GM12878 (cell line): ENCODE measurements around the gene MEGF11. TPM values are rescaled to one million over a fixed set of nuclear protein-coding genes. Genes with fewer than 3 reads are reported as not detected.
"Not testable (repeated sequence)": the region's sequence is repeated elsewhere in the genome, so short reads cannot be mapped to it uniquely, and the experiment has no call there.

Source experiments
- ATAC-seq: fragments of 200-7000 bp; cut with Tn5 transposase; 3 replicates; pipeline ENCODE4 v1.9.1; 2020; ENCODE audit warnings: mild to moderate bottlenecking, moderate library complexity
- BruUV-seq: library from RNA; stranded (reverse); fragments of 400-500 nt; replicated peaks from 2 replicates; lab custom pipeline; 2021; lab: Mats Ljungman, UMichigan
- CTCF ChIA-PET: fragments of 300-600 bp; sonication (Branson Sonifier 250); formaldehyde crosslinking; extraction: SDS; loops from one replicate; lab custom pipeline; 2021; ENCODE audit warnings: inconsistent platforms; lab: Yijun Ruan, JAX
- POLR2A ChIA-PET: fragments of 350-600 bp; formaldehyde crosslinking; extraction: SDS; loops from one replicate; lab custom pipeline; 2021; ENCODE audit warnings: inconsistent platforms; lab: Charles Lee
- RAD21 ChIA-PET: fragments of 300-600 bp; sonication (Branson Sonifier 250); formaldehyde crosslinking; loops from one replicate; lab custom pipeline; 2023; ENCODE audit warnings: antibody characterized with exemption; ENCODE audit not compliant: unreplicated experiment; lab: Charles Lee
- SMC1A ChIA-PET: fragments of 300-600 bp; sonication (Branson Sonifier 250); formaldehyde crosslinking; loops from one replicate; lab custom pipeline; 2023; ENCODE audit not compliant: unreplicated experiment, uncharacterized antibody; lab: Charles Lee
- DNase-seq: peaks from one replicate; pipeline ENCODE4 v3.0.0-alpha.2; 2011; ENCODE audit warnings: low read depth, low spot score
- FAIRE-seq: peaks from 3 replicates; lab custom pipeline; 2011; peaks lifted over from hg19 to GRCh38; lab: Jason Lieb, UNC
- H2AFZ ChIP-seq: 2 replicates; pipeline ENCODE4 v1.6.0; 2011; ENCODE audit warnings: low read depth, low read length, control low read depth; ENCODE audit not compliant: control insufficient read depth
- H3K27ac ChIP-seq: 2 replicates; pipeline ENCODE4 v1.5.1; 2011; ENCODE audit warnings: control low read depth; ENCODE audit not compliant: control insufficient read depth, insufficient read depth
- H3K27me3 ChIP-seq, 2 experiments: replicated peaks in 1 of 2; 2 replicates each; pipeline versions ENCODE4 v1.6.0 to v1.6.1; 2011; ENCODE audit warnings: low read length in 1 of 2; ENCODE audit not compliant: control insufficient read depth in 2 of 2, insufficient read depth in 2 of 2
- H3K36me3 ChIP-seq, 2 experiments: 2 replicates each; pipeline ENCODE4 v1.5.1; 2011; ENCODE audit warnings: low read length in 1 of 2; ENCODE audit not compliant: control insufficient read depth in 2 of 2, insufficient read depth in 2 of 2
- H3K4me1 ChIP-seq: 2 replicates; pipeline ENCODE4 v1.6.1; 2011; ENCODE audit warnings: mild to moderate bottlenecking, low read length, moderate library complexity, mixed read lengths; ENCODE audit not compliant: control insufficient read depth, insufficient read depth
- H3K4me2 ChIP-seq: 2 replicates; pipeline ENCODE4 v1.6.0; 2011; ENCODE audit warnings: control low read depth; ENCODE audit not compliant: control insufficient read depth, insufficient read depth
- H3K4me3 ChIP-seq: fragments of 200-600 bp; sonication (generic); 2 replicates; pipeline ENCODE4 v1.5.1; 2016
- H3K79me2 ChIP-seq: 2 replicates; pipeline ENCODE4 v1.6.0; 2011; ENCODE audit warnings: low read length; ENCODE audit not compliant: control insufficient read depth, insufficient read depth
- H3K9ac ChIP-seq: 2 replicates; pipeline ENCODE4 v1.8.0; 2011; ENCODE audit warnings: low read length, control low read depth, mixed read lengths; ENCODE audit not compliant: control insufficient read depth, insufficient read depth
- H3K9me3 ChIP-seq: replicated peaks from 3 replicates; pipeline ENCODE4 v1.5.1; 2011; ENCODE audit warnings: mild to moderate bottlenecking, low read length; ENCODE audit not compliant: control insufficient read depth, insufficient read depth
- H4K20me1 ChIP-seq: 2 replicates; pipeline ENCODE4 v1.6.0; 2011; ENCODE audit not compliant: control insufficient read depth, insufficient read depth
- BHLHE40 ChIP-seq, 2 experiments: fragments of 450-650 bp in 1 of 2; IDR thresholded peaks; 2 replicates each; pipeline ENCODE4 v1.6.1; 2011 to 2017; ENCODE audit warnings: low read depth in 2 of 2, borderline replicate concordance in 1 of 2, improper control_type of control experiment in 1 of 2, low read length in 1 of 2, mild to moderate bottlenecking in 1 of 2
- E2F8 ChIP-seq: fragments of 450-650 bp; IDR thresholded peaks from 2 replicates; pipeline ENCODE4 v1.6.1; 2018; ENCODE audit warnings: mild to moderate bottlenecking, low read depth, moderate library complexity; ENCODE audit not compliant: partially characterized antibody
- ZSCAN29 ChIP-seq: fragments of 450-650 bp; IDR thresholded peaks from 2 replicates; pipeline ENCODE4 v1.6.1; 2017; ENCODE audit warnings: mild to moderate bottlenecking, moderate library complexity
- WGBS: methylation state at CpG from one replicate; pipeline ENCODE4 v1.1.6; 2016; ENCODE audit warnings: low lambda C conversion rate; ENCODE audit not compliant: insufficient replicate concordance, insufficient coverage; ENCODE audit errors: missing lambda C conversion rate; 5-methylcytosine and 5-hydroxymethylcytosine counted together
- in situ Hi-C: fragments of 300-500 bp; cut with MboI; formaldehyde crosslinking; loops from 9 replicates; pipeline ENCODE4 v1.14.3; 2018; ENCODE audit warnings: mixed read lengths
- intact Hi-C: fragments of 100-400 bp; cut with micrococcal nuclease; formaldehyde crosslinking; loops from one replicate; pipeline ENCODE4 v1.14.2; 2022; ENCODE audit not compliant: unreplicated experiment
- polyA plus RNA-seq, 11 experiments: library from polyadenylated mRNA; depleted of rRNA in 4 of 11; unstranded in 6 of 11; stranded (reverse) in 5 of 11; fragments of >200 nt; fragmentation: Nextera tagmentation in 4 of 11; fragmentation: Illumina TruSeq in 1 of 11; extraction: Ambion mirVana in 4 of 11; extraction: Trizol in 1 of 11; gene quantifications; 1 replicate in 1 of 11; 2 replicates in 10 of 11; pipeline versions ENCODE4 v1.2.1 to v1.2.3, GENCODE V29; 2011 to 2016; ENCODE audit warnings: inconsistent platforms in 2 of 11, missing spikeins in 2 of 11, low read depth in 1 of 11
- total RNA-seq, 4 experiments: library from RNA; depleted of rRNA in 3 of 4; stranded (reverse); fragments of >200 nt in 3 of 4; fragmentation: Illumina TruSeq in 1 of 4; extraction: Trizol in 1 of 4; gene quantifications; 2 replicates each; pipeline versions ENCODE4 v1.2.1 to v1.2.3, GENCODE V29; 2013 to 2021

The MEGF11 gene
- total and polyA plus RNA-seq, 10 of the 15 experiments (the other 5 are each of a cell fraction or from before 2014, with no cell fraction given) = 0.03 to 1.7 (median 0.49) TPM

- TF ChIP-seq E2F8 (no peak), ZSCAN29 (no peak), BHLHE40 (IDR thresholded peaks at IDR 0.05; ENCODE audit: borderline replicate concordance in 1 of 2, low read depth in 2 of 2, low read length in 1 of 2) (no peak)
Observed at GRCh38 chr15:66246937-66247336, 6.6 kb downstream of the MEGF11 start (continued).

- CTCF ChIA-PET, H3K4me3 ChIP-seq, H2AFZ ChIP-seq, H3K9ac ChIP-seq, FAIRE-seq, BruUV-seq, H3K27me3 ChIP-seq, intact Hi-C loops, H3K9me3 ChIP-seq, H4K20me1 ChIP-seq, in situ Hi-C loops, H3K27ac ChIP-seq, RAD21 ChIA-PET, H3K36me3 ChIP-seq, POLR2A ChIA-PET, H3K4me2 ChIP-seq, H3K4me1 ChIP-seq, DNase-seq, SMC1A ChIA-PET, H3K79me2 ChIP-seq, ATAC-seq: not testable (repeated sequence)
- whole genome bisulfite sequencing = 12% methylated on average over 5 of the region's 5 CpGs
Observed at GRCh38 chr15:66245832-66246231, 7.7 kb downstream of the MEGF11 start.
